Upper lobe of left lung (tissue), 6 donors: ENCODE measurements around the gene ARMC8. TPM values are rescaled to one million over a fixed set of nuclear protein-coding genes. Genes with fewer than 3 reads are reported as not detected.

ENCODE experiments used
- ATAC-seq, 2 donors: fragments of 200-7000 bp; cut with Tn5 transposase; one replicate each; pipeline ENCODE4 v1.9.1; 2022; ENCODE audit warnings: mild to moderate bottlenecking in 2 of 2, moderate library complexity in 2 of 2; ENCODE audit not compliant: low FRiP score in 2 of 2
- DNase-seq, 2 donors: peaks; one replicate each; pipeline ENCODE4 v3.0.0-alpha.2; 2019 to 2020
- H3K27ac ChIP-seq, 4 donors: fragments of 200-600 bp; sonication (generic); one replicate each; pipeline ENCODE4 v1.5.1; 2016 to 2019
- H3K27me3 ChIP-seq, 4 donors: fragments of 200-600 bp; sonication (generic); one replicate each; pipeline ENCODE4 v1.5.1; 2017 to 2019
- H3K36me3 ChIP-seq, 4 donors: fragments of 200-600 bp; sonication (generic); one replicate each; pipeline ENCODE4 v1.5.1; 2016 to 2019
- H3K4me1 ChIP-seq, 4 donors: fragments of 200-600 bp; sonication (generic); one replicate each; pipeline ENCODE4 v1.5.1; 2018 to 2019
- H3K4me3 ChIP-seq, 4 donors: fragments of 200-600 bp; sonication (generic); one replicate each; pipeline ENCODE4 v1.5.1; 2017 to 2019; ENCODE audit warnings: mild to moderate bottlenecking in 2 of 4, moderate library complexity in 1 of 4
- H3K9me3 ChIP-seq, 4 donors: fragments of 200-600 bp; sonication (generic); one replicate each; pipeline ENCODE4 v1.5.1; 2018 to 2019
- CTCF ChIP-seq, 6 experiments: fragments of 450-650 bp in 4 of 6; fragments of 200-600 bp in 2 of 6; sonication (generic) in 2 of 6; IDR thresholded peaks; one replicate each; pipeline ENCODE4 v1.5.1; 2016 to 2019; ENCODE audit warnings: antibody characterized with exemption in 6 of 6
- EP300 ChIP-seq, 4 donors: sonication (generic); formaldehyde crosslinking; IDR thresholded peaks; one replicate each; pipeline ENCODE4 v1.5.1; 2017; ENCODE audit warnings: antibody characterized with exemption in 4 of 4, control low read depth in 2 of 4
- POLR2A ChIP-seq, 4 donors: fragments of 450-650 bp; IDR thresholded peaks; one replicate each; pipeline ENCODE4 v1.5.1; 2016 to 2017; ENCODE audit warnings: antibody characterized with exemption in 4 of 4, mild to moderate bottlenecking in 2 of 4
- POLR2AphosphoS5 ChIP-seq, 2 donors: sonication (generic); formaldehyde crosslinking; IDR thresholded peaks; one replicate each; pipeline ENCODE4 v1.5.1; 2017; ENCODE audit warnings: antibody characterized with exemption in 2 of 2
- WGBS, 2 donors: methylation state at CpG; one replicate each; pipeline ENCODE4 v1.1.5; 2017 to 2018; 5-methylcytosine and 5-hydroxymethylcytosine counted together
- total RNA-seq, 6 donors: library from RNA; depleted of rRNA in 4 of 6; stranded (reverse); fragments of >200 nt in 4 of 6; gene quantifications; one replicate each; pipeline versions ENCODE4 v1.1.0 to v1.2.1, GENCODE V29; 2016 to 2021
- donor health status: DM: no; HTN: no; CAD: no; lungs with moderate emphysema.
- donor health status: DM: no; HTN: yes; CAD: no; lungs with severe emphysema.

ARMC8 gene
- total RNA-seq, 6 donors from 2014 or later = 40.2 to 67.4 (median 48.1) TPM

GRCh38 chr3:138173769-138174420, 13.2 kb upstream of the ARMC8 start:
- peak overlapping the region; percentile 54 to 97 (median 78) for H3K4me3 ChIP-seq
- ATAC-seq = peak in 1 of 2 donors; percentile 4

GRCh38 chr3:138174421-138175131, 12.5 kb upstream of the ARMC8 start, which contains the start of gene DBR1:
DBR1 (minus strand) TSS chr3:138174921; CDS start chr3:138174795, 126 bp downstream.
- H3K9me3 ChIP-seq = no peaks in the 10 kb centered on the region

More at GRCh38 chr3:138173769-138174420, 13.2 kb upstream of the ARMC8 start:
- H3K9me3 ChIP-seq = no peaks in the 10 kb centered on the region
- peaks cover 20 to 23% (median 22%) of the 10 kb centered on the region in 4 donors for H3K4me1 ChIP-seq
- WGBS, 2 donors = 63 to 65% methylated on average over 13 of the region's 13 CpGs
- no peaks in the 10 kb centered on the region for H3K27me3 ChIP-seq
- no peak for DNase-seq
- TF ChIP-seq CTCF (IDR thresholded peaks at IDR 0.05) (no peak), POLR2AphosphoS5 (IDR thresholded peaks at IDR 0.05) (no peak), EP300 (IDR thresholded peaks at IDR 0.05) (no peak), POLR2A (IDR thresholded peaks at IDR 0.05) (no peak)
- H3K27ac ChIP-seq = peak overlapping the region; percentile 76 to 91 (median 86)
- peaks cover 0 to 28% (median 12%) of the 10 kb centered on the region in 4 donors for H3K36me3 ChIP-seq

GRCh38 chr3:138180375-138181029, 6.6 kb upstream of the ARMC8 start:
- ATAC-seq = no peak
- no peak overlapping the region for H3K27ac ChIP-seq
- no peaks in the 10 kb centered on the region for H3K4me1 ChIP-seq
- H3K27me3 ChIP-seq = no peaks in the 10 kb centered on the region
- TF ChIP-seq CTCF (IDR thresholded peaks at IDR 0.05) (peak in 2 of 6 experiments; percentile 20), POLR2AphosphoS5 (IDR thresholded peaks at IDR 0.05) (no peak), EP300 (IDR thresholded peaks at IDR 0.05) (no peak), POLR2A (IDR thresholded peaks at IDR 0.05) (no peak)
- no peak for DNase-seq
- H3K4me3 ChIP-seq = no peak overlapping the region
- H3K9me3 ChIP-seq = no peaks in the 10 kb centered on the region
- no peaks in the 10 kb centered on the region for H3K36me3 ChIP-seq
- WGBS, 2 donors = 9 to 19% methylated on average over 2 of the region's 2 CpGs

More at GRCh38 chr3:138174421-138175131, 12.5 kb upstream of the ARMC8 start, which contains the start of gene DBR1:
- 0 to 1% methylated on average over 12 to 37 of the region's 38 CpGs for WGBS, 2 donors
- Histone ChIP-seq H3K4me1 (peaks cover 20 to 23% (median 22%) of the 10 kb centered on the region in 4 donors), H3K27me3 (no peaks in the 10 kb centered on the region), H3K36me3 (peaks cover 0 to 21% (median 7%) of the 10 kb centered on the region in 4 donors), H3K27ac (peak within 1 kb of the TSS; percentile 76 to 91 (median 86)), H3K4me3 (peak within 1 kb of the TSS; percentile 54 to 97 (median 78))
- TF ChIP-seq POLR2AphosphoS5 (IDR thresholded peaks at IDR 0.05) (peak; percentile 35 to 74), POLR2A (IDR thresholded peaks at IDR 0.05) (peak in 3 of 4 donors; percentile 65 to 86 (median 83)), EP300 (IDR thresholded peaks at IDR 0.05) (no peak), CTCF (IDR thresholded peaks at IDR 0.05) (peak in 2 of 6 experiments; percentile 12 to 15)
- DNase-seq (peak; percentile 84 to 94), ATAC-seq (peak; percentile 93 to 97)

GRCh38 chr3:138184994-138185393, 2.1 kb upstream of the ARMC8 start:
- Histone ChIP-seq H3K27me3 (no peaks in the 10 kb centered on the region), H3K27ac (no peak overlapping the region), H3K9me3 (no peaks in the 10 kb centered on the region), H3K36me3 (no peaks in the 10 kb centered on the region), H3K4me3 (no peak overlapping the region), H3K4me1 (peaks cover 17 to 21% (median 20%) of the 10 kb centered on the region in 4 donors)
- ATAC-seq (no peak), DNase-seq (no peak)
- TF ChIP-seq EP300 (IDR thresholded peaks at IDR 0.05) (no peak), CTCF (IDR thresholded peaks at IDR 0.05) (no peak), POLR2A (IDR thresholded peaks at IDR 0.05) (no peak), POLR2AphosphoS5 (IDR thresholded peaks at IDR 0.05) (no peak)
- WGBS, 2 donors = 54 to 73% methylated on average over 3 of the region's 3 CpGs
